ENCODE results near the gene L3MBTL3.

L3MBTL3 gene

DNA sequence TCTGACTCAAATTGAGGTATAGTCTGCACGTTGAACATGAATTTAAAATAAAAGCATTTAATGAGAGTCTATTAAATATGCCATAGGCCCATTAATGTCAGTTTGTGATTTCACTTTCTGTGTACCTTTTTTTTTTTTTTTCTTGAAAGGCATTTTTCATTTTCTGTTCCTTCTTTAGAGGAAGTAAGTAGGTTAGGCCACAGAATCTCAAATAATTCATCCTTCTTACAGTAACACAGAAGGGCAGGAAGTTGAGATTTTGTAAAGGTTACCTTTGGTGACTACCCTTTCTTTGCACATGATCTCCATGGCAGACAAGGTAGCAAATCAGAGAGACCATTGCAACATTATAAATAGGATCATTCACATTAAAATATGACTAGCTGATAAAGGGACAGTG, 9.6 kb downstream of the L3MBTL3 start:
- no peak for TF ChIP-seq ZFX (IDR thresholded peaks at IDR 0.05)
- TF ChIP-seq, protein P1, sequence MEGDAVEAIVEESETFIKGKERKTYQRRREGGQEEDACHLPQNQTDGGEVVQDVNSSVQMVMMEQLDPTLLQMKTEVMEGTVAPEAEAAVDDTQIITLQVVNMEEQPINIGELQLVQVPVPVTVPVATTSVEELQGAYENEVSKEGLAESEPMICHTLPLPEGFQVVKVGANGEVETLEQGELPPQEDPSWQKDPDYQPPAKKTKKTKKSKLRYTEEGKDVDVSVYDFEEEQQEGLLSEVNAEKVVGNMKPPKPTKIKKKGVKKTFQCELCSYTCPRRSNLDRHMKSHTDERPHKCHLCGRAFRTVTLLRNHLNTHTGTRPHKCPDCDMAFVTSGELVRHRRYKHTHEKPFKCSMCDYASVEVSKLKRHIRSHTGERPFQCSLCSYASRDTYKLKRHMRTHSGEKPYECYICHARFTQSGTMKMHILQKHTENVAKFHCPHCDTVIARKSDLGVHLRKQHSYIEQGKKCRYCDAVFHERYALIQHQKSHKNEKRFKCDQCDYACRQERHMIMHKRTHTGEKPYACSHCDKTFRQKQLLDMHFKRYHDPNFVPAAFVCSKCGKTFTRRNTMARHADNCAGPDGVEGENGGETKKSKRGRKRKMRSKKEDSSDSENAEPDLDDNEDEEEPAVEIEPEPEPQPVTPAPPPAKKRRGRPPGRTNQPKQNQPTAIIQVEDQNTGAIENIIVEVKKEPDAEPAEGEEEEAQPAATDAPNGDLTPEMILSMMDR (conservative IDR thresholded peaks at IDR 0.05), result no peak

DNA sequence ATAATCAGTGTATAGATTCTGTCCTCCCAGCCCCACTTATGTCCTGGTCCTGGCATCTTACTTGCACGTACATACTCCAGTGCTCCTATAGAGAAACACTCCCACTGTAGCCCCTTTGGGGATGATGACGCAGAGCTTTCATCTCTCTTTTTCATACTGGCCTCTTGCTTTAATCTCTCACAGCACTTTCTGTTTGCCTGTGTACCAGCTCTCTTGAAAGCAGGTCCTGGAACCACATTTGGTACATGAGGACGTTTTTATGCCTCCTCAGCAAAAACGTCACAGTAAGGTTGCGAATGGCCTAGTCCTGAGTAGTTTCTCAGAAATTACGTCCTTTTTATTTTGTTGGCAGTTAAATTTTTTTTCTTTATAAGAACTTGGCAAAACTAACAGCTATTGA, 10.8 kb downstream of the L3MBTL3 start:
- no peak overlapping the region for H3K27ac ChIP-seq
- TF ChIP-seq, protein P1 (conservative IDR thresholded peaks at IDR 0.05), result no peak
- TF ChIP-seq ZFX (IDR thresholded peaks at IDR 0.05), result no peak

More for the DNA sequence above, 9.6 kb downstream of the L3MBTL3 start:
- H3K27ac ChIP-seq, result no peak overlapping the region

DNA sequence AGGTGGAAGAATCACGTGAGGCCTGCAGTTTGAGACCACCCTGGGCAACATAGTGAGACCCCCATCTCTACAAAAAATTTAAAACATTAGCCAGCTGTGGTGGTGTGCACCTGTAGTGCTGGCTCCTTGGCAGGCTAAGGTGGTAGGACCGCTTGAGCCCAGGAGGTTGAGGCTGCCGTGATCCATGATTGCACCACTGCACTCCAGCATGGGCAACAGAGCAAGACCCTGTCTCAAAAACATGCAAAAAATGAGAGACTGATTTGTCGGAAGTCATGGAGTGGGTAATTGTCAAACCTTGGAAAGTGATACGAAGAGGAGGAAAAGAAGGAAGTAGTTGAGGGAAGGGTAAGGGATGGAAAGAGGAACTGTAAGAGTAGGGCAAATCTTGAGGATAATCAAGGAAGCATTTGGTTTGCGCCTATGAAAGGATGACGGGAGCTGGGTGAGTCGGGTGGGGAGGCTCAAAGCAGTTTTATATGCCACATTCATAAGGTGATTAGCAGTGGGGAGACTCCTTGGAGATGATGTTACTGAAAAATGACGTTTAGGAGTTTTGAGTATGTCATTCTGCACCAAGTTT, 14.5 kb downstream of the L3MBTL3 start:
- no peak for TF ChIP-seq ZFX (IDR thresholded peaks at IDR 0.05)
- TF ChIP-seq, protein P1 (conservative IDR thresholded peaks at IDR 0.05), result no peak

DNA sequence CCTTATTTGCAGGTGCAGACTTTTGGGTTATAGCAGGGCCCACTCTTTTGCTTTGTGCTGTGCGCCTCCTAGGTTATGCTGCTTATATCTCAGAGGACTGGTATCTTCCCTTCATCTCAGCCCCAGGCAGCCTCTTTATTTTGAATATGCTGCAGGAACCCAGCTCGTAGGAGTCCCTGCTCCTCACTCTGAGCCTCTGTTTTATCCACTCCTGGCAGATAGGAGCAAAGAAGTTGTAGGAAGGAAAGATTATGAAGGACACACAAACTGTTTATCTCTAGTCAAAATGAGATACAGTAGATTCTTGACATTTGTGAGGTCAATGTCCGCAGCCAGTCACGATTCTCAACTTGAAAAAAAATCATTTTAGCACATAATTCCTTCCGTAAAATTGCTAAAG, 15.6 kb downstream of the L3MBTL3 start:
- TF ChIP-seq, protein P1 (conservative IDR thresholded peaks at IDR 0.05), result no peak
- no peak for TF ChIP-seq ZFX (IDR thresholded peaks at IDR 0.05)
- no peak overlapping the region for H3K27ac ChIP-seq

More for the DNA sequence above, 14.5 kb downstream of the L3MBTL3 start:
- H3K27ac ChIP-seq, result no peak overlapping the region

DNA sequence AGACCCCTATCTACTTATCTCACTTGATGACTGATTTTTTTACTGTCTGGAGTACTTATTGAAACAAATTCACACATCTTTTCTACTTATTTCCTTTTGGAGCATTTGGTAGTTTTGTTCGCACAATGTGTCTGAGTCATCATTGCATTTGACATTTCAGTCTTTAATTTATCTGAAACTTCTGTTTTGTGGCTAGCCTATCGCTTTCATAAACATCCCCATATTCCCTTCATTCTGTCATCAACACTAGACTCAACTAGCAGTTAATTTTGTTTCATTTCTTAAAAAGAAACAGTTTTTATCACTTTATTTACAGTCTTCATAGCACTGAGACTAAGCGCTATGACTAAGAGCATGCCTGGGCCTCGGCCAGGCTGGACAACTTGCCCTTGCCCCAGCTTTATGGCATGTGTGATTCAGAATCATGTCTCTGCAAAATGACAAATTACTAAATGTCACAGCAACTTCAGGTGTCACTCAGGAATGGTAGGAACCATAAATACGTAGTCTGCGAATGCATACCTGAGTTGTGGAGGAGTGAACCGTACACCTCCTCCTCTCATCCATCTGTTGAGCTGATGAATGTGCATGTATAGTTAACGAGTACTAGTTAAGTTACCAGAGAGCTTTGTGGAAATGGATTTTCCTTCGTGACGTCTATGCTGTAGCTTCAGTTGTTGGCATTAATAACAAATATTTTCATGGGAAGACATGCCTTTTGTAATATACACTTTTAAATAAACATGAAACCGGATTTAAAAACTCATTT, 16.2 kb downstream of the L3MBTL3 start:
- TF ChIP-seq, protein P1 (conservative IDR thresholded peaks at IDR 0.05), result no peak
- no peak for TF ChIP-seq ZFX (IDR thresholded peaks at IDR 0.05)
- H3K27ac ChIP-seq, result no peak overlapping the region

DNA sequence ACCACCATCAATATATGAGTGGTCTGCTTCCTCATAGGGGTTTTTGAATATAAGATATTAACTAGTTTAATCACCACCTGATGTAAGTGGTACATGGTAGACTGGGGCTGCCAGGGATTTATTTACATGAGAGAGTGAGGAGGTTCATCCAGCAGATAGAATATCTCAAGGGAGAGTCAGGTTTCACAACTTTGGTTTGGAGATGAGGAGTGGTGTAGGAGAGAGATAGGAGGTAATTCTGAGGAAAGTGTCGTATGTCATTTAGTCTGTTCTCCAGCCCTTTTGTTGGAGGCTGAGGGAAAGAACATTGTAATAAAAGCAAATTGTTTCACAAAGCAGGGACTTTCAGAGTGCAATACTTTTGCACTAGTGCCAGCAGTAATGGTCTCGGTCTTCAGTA, 16.8 kb downstream of the L3MBTL3 start:
- no peak overlapping the region for H3K27ac ChIP-seq
- no peak for TF ChIP-seq ZFX (IDR thresholded peaks at IDR 0.05)
- TF ChIP-seq, protein P1 (conservative IDR thresholded peaks at IDR 0.05), result no peak

DNA sequence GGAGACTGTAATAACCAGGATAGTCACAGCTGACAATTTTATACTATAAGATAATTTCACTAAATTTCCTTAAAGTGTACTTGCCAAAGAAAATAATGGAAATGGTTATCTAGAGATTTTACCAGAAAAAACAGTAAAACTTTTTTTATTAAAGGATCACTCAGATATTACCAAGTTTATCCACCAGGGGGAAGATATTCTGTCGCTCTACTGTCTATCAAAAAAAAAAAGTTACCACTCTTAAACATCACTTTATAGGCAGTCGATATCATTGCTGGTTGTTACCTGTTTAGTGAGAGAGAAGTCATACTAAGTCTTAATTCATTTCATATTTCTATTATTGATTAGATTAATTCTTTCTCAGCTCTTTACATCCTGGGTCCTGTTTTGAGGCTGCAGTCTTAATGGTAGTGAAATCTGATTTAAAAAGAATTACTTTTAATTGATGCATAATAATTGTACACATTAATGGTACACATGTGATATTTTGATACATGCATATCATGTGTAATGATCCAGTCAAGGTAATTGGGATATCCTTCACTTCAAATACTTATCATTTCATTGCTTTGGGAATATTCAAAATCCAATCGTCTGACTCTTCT, 18.9 kb downstream of the L3MBTL3 start:
- no peak overlapping the region for H3K27ac ChIP-seq
- TF ChIP-seq, protein P1 (conservative IDR thresholded peaks at IDR 0.05), result peak; percentile 67
- no peak for TF ChIP-seq ZFX (IDR thresholded peaks at IDR 0.05)
